ENCODE results near the gene OR10W1. TPM values are rescaled to one million over a fixed set of nuclear protein-coding genes. Genes with fewer than 3 reads are reported as not detected.
A peak's percentile ranks its signal among the peaks of the same experiment; 100 is the strongest.

Gene OR10W1
- not detected for total RNA-seq

- no peak for TF ChIP-seq POLR2A (IDR thresholded peaks at IDR 0.05)
- TF ChIP-seq CTCF (IDR thresholded peaks at IDR 0.05): no peak
- Histone ChIP-seq H3K9me3 (no peaks in the 10 kb centered on the region), H3K4me1 (no peaks in the 10 kb centered on the region), H3K36me3 (no peaks in the 10 kb centered on the region), H3K4me3 (no peak within 1 kb of the TSS), H3K27me3 (no peaks in the 10 kb centered on the region), H3K27ac (no peak within 1 kb of the TSS)
- no peak for DNase-seq
These were observed at the start of gene OR10W1 for GRCh38 chr11:58268142-58268541. Gene OR10W1, minus strand, starts transcription at chr11:58268260. Its CDS starts 402 bp downstream, at chr11:58267858.

- Histone ChIP-seq H3K4me3 (no peak overlapping the region), H3K4me1 (no peaks in the 10 kb centered on the region), H3K27ac (no peak overlapping the region), H3K9me3 (no peaks in the 10 kb centered on the region), H3K36me3 (no peaks in the 10 kb centered on the region), H3K27me3 (no peaks in the 10 kb centered on the region)
- DNase-seq: no peak
- TF ChIP-seq CTCF (IDR thresholded peaks at IDR 0.05) (no peak), POLR2A (IDR thresholded peaks at IDR 0.05) (no peak)
These were observed 48.1 kb upstream of the OR10W1 start for GRCh38 chr11:58316142-58316541.

GRCh38 chr11:58301576-58301975 is 33.5 kb upstream of the OR10W1 start:
- Histone ChIP-seq H3K27ac (no peak overlapping the region), H3K27me3 (no peaks in the 10 kb centered on the region), H3K4me1 (no peaks in the 10 kb centered on the region), H3K4me3 (no peak overlapping the region), H3K36me3 (no peaks in the 10 kb centered on the region), H3K9me3 (no peaks in the 10 kb centered on the region)
- no peak for DNase-seq
- TF ChIP-seq POLR2A (IDR thresholded peaks at IDR 0.05) (no peak), CTCF (IDR thresholded peaks at IDR 0.05) (no peak)

- no peaks in the 10 kb centered on the region for H3K36me3 ChIP-seq
- no peak overlapping the region for H3K4me3 ChIP-seq
- no peak for DNase-seq
- no peaks in the 10 kb centered on the region for H3K9me3 ChIP-seq
- no peaks in the 10 kb centered on the region for H3K27me3 ChIP-seq
- no peaks in the 10 kb centered on the region for H3K4me1 ChIP-seq
- H3K27ac ChIP-seq: no peak overlapping the region
- no peak for TF ChIP-seq POLR2A (IDR thresholded peaks at IDR 0.05)
- TF ChIP-seq CTCF (IDR thresholded peaks at IDR 0.05): no peak
These were observed 24.0 kb upstream of the OR10W1 start for GRCh38 chr11:58292017-58292416.

- DNase-seq: no peak
- Histone ChIP-seq H3K4me1 (no peaks in the 10 kb centered on the region), H3K4me3 (no peak overlapping the region), H3K27me3 (no peaks in the 10 kb centered on the region), H3K27ac (no peak overlapping the region), H3K36me3 (no peaks in the 10 kb centered on the region), H3K9me3 (no peaks in the 10 kb centered on the region)
- TF ChIP-seq CTCF (IDR thresholded peaks at IDR 0.05) (no peak), POLR2A (IDR thresholded peaks at IDR 0.05) (no peak)
These were observed 21.2 kb upstream of the OR10W1 start for GRCh38 chr11:58289266-58289665.

- peak in 1 of 3 donors; percentile 65 for DNase-seq
- Histone ChIP-seq H3K4me1 (no peaks in the 10 kb centered on the region), H3K9me3 (peaks cover 0 to 4% (median 0%) of the 10 kb centered on the region in 4 donors), H3K27me3 (no peaks in the 10 kb centered on the region), H3K36me3 (no peaks in the 10 kb centered on the region), H3K4me3 (no peak overlapping the region), H3K27ac (no peak overlapping the region)
- TF ChIP-seq CTCF (IDR thresholded peaks at IDR 0.05) (peak in 4 of 6 experiments; percentile 35 to 89 (median 84)), POLR2A (IDR thresholded peaks at IDR 0.05) (no peak)
These were observed 18.2 kb upstream of the OR10W1 start for GRCh38 chr11:58286249-58286648.

All from Peyer's patch (tissue), 4 donors.